ENCODE results near the gene ARNT2.

DNA sequence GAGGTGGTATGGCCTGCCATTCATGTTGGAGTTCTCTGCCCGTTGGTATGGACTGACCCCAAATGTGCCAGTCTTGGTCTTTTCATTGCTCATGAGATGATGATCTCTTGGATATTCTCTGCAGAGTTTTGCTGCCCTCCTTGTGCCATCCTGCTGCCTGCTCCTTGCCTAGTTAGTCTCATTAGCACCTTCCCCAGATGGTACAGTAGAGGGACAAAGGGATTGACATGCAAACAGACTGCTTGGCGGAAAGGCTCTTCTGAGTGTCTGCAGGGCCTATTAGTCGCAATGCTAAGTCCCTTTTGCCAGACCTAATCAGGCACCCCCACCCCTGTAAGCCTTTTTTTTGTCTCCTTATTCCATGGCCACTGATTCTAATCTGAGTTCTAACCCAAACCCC is 90.6 kb downstream of the ARNT2 start:
- TF ChIP-seq ZNF274 (IDR thresholded peaks at IDR 0.05; ENCODE audit: low read depth, low read length) (no peak), YY1 (IDR thresholded peaks at IDR 0.05; ENCODE audit: insufficient read depth, insufficient read length) (no peak), SUZ12 (IDR thresholded peaks at IDR 0.05; ENCODE audit: extremely low read depth, insufficient read depth, insufficient read length) (no peak)

All from NT2/D1 (cell line).